ENCODE measurements around the gene SLC4A4.

Gene SLC4A4

DNA sequence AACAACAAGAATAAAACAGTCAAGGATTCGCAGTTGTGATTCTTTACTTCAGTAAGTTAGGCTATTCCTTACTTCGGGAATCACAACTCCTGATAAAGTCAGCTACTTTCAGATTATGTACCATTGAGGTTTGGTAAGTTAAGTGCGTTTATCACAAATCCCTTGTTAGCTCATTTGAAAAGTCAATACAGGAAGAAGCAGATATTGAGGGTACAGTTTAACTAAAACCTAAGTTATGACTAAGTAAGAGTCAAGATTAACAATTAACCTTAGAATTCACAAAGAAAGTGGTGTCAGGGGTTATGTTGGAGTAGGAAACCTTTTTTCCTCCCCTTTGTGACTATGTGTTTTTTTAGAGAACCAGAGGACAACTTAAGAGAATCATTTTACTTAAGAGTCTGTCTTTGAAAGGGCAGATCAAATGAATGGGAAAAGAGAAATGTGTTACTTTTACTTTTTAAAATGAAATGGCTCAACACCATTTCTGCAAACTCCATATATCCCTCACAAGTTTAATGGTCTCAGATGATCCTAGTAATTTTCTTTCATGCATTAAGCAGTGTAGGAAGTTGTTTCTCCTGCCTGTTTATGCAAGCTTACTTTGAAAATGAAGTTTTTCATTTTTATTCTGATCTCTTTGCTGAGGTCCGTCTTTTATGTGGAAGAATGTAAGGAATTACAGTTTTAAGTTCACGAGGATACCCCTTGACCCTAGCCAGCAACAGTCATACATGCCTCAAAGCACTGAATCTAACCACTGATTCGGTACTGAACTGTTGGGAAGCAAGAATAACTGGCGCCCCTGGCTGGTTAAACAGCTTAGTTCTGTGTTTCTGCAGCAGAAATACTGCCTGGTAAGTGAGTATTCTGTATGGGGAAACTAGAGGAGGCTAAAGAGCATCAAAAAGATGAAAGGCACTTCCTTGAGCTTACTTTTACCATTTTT is 211.7 kb downstream of the SLC4A4 start:
- FAIRE-seq = no peak

DNA sequence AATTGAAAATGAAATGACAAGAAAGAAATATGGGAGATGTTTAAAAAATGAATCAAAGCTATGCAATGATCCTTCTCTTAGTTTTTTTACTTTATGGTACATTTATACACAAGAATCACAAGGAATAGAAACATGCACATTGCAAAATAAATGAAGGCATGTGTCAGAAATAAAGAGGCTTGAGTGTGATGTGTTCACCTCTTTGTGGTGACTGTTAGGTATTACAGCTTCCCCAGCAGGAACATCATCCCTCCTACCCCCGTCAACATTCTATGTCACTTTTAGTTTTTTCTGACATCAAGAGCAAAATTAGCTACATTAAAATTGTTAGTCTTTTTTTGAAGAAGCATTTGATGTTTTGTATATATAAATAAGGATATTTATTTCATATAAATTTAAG is 214.8 kb downstream of the SLC4A4 start:
- FAIRE-seq = no peak

- no peak for FAIRE-seq
Measured at GRCh38 chr4:71554025-71554424, 215.2 kb downstream of the SLC4A4 start.

DNA sequence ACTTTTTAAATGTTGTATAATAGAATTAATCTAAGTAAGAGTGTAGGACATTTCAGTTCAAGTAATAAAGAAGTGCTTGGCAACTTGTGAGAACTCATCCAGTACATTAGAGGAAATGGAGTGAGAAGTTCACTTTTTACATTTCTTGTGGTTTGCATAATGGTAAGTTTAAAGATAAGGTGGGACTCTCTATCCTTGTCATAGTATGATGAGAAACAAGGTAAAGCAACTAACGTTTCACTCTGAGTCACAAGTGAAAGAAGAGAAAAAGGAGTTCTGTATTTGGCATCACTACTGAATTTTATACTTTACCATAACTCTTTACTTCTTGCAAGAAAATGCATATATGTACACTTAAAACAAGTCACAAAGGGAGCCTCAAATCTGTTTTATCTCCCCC is 219.4 kb downstream of the SLC4A4 start:
- FAIRE-seq = no peak

- no peak for FAIRE-seq
Measured at GRCh38 chr4:71559957-71560571, 221.2 kb downstream of the SLC4A4 start.

- no peak for FAIRE-seq
Measured at GRCh38 chr4:71564775-71565174, 226.0 kb downstream of the SLC4A4 start.

DNA sequence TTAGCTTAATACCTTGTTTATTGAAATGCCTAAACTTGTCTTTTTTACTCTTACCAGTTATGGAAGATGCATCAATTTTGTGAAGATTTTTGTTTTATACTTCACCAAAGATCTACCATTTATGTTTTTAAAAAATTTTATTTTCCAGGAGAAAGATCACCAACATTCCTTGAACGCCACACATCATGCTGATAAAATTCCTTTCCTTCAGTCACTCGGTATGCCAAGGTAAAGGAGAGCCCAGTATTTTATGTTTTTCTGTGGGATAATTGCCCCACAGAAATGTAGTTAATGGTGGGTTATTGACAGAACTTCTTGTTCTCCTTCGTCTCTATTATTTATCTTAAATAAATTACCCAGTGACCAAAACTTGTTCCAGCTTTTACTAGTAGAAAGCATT is 228.0 kb downstream of the SLC4A4 start:
- no peak for FAIRE-seq

GRCh38 chr4:71568131-71568530 is 229.3 kb downstream of the SLC4A4 start:
- FAIRE-seq = no peak

DNA sequence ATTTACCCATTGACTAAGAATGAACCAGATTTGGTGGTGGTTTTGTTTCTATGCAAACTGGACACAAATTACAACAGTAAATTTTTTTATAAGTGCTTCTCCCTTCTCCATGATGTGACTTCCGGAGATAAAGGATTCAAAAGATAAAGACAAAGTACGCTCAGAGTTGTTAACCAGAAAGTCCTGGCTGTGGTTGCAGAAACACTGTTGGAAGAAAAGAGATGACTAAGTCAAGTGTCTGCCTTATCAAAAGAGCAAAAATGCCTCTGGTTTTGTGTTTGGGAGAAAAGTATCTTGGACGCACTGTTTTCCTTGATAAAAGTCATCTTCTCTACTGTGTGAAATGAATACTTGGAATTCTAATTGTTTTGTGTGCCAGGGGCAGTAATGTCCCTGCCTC is 231.7 kb downstream of the SLC4A4 start:
- FAIRE-seq = no peak

- no peak for FAIRE-seq
Measured at GRCh38 chr4:71571346-71571745, 232.5 kb downstream of the SLC4A4 start.

DNA sequence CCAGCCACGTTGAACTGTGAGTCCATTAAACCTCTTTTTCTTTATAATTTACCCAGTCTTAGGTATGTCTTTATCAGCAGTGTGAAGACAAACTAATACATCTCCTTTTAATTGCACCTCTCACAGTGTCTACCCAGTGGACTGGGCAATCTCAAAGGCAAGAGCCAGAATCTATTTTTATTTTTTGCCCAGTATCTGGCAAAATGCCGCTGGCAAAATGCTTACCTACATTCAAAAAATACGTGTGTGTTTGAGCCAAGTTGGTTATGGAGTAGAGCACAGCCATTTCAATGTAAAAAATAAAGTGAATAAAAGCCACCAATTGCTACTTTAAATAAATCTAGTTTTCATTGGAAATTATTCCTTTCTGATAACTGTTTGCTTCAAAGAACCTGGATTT is 245.2 kb downstream of the SLC4A4 start:
- FAIRE-seq = no peak

GRCh38 chr4:71584585-71584984 is 245.8 kb downstream of the SLC4A4 start:
- no peak for FAIRE-seq

DNA sequence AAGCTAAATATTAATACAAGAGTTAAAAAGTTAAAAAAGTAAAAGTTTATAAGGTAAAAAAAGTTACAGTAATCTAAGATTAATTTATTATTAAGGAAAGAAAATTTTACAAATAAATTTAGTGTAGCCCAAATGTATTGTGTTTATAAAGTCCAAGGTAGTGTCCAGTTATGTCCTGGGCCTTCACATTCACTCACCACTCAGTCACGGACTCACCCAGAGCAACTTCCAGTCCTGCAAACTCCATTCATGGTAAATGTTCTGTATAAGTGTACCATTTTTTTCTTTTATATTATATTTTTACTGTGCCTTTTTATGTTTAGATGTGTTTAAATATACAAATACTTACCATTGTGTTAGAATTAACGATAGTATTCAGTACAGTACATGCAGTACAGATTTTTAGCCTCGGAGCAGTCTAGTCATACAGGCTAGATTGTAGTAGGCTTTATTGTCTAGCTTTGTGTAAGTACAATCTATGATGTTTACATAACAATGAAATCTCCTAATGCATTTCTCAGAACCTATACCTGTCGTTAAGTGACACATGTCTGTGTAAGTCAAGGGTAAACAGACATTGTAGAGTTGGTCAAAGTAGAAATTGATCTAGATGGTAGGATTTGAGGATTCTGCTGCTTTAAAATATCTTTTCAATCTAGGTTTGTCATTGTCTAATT is 247.4 kb downstream of the SLC4A4 start:
- FAIRE-seq = no peak

DNA sequence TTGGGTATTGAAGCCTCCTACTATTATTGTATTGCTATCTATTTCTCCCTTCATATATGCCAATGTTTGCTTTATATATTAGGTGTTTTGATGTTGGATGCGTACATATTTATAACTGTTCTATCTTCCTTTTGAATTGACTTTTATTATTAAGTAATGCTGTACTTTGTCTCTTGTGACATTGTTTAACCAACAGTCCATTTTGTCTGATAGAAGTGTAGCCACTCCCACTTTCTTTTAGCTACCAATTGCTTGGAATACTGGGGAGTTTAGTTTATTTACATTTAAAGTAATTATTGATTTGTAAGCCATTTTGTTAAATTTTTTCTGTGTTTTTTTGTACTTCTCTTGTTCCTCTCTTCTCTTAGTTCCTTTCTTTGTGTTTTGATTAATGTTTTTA is 249.2 kb downstream of the SLC4A4 start:
- FAIRE-seq = no peak

DNA sequence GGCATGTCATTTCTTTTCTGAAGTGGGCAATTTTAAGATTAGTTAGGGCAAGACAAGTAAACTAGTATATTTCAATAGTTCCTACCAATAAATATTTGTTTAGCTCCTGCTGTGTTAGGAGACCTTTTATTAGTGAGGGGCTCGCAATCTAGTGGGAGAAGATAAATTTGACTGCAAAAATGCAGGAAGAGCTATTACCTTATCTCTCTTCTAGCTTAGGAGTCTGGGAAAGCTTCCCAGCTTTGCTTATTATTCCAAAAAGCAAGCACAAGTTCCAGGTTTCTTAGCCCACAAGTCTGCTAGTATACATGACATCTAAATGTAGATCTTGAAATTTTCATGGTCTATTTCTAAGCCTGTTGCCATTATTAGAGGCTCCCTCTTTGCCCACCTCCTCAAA is 254.0 kb downstream of the SLC4A4 start:
- no peak for FAIRE-seq

GRCh38 chr4:71593311-71593710 is 254.5 kb downstream of the SLC4A4 start:
- FAIRE-seq = no peak

DNA sequence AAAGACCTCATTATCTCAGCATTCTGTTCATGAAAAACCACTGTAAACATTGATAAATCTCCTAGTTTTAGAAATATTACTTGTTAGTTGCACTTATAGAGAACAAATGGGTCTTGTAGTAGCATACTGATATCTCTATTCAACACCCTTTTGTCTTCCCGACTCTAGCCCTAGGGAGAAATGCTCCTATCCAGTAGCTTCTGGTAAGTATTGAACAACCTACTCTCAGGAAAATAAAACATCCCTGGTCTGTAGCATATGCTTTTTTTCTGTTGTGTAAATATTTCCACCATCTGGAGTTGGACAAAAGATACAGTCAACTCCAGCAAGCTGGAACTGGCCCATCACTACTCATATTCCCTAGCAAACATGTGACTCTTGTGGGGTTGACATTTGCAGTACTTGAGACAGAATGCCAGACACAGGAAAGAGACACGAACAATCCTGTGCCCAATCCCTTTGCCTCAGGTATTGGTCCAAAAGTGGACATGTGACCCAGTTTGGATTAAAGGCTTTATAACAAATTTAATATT is 256.8 kb downstream of the SLC4A4 start:
- FAIRE-seq = no peak

DNA sequence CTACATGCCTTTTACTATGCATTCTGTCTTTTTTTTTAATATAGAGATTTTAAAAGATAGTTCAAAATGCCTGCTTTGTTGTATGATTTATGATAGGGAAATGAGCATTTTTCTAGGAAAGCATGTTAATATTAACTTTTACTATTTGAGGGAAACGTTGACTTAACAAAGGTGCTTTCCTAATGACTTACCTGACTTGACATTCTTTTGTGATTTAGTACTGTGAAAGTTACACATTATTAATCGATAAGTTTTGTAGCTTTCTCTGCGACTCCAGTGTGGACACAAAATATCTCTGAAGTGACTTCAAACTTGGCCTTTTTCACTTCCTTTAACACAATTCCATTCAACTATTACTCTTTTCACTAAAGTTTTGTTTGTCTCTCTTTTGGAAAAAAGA is 260.8 kb downstream of the SLC4A4 start:
- no peak for FAIRE-seq

GRCh38 chr4:71602289-71602900 is 263.6 kb downstream of the SLC4A4 start:
- FAIRE-seq = no peak

- no peak for FAIRE-seq
Measured at GRCh38 chr4:71604785-71605184, 266.0 kb downstream of the SLC4A4 start.

DNA sequence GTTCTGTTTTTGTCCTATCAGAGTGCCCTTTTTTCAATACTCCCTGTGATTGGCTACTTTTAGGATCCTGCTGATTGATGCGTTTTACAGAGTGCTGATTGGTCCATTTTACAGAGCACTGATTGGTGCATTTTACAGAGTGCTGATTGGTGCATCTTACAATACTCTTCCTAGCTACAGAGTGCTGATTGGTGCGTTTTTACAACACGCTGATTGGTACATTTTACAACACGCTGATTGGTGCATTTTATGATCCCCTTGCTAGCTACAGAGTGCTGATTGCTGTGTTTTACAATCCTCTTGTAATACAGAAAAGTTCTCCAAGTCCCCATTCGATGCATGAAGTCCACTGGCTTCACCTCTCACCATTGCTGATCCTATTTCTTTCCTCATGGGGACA is 268.3 kb downstream of the SLC4A4 start:
- no peak for FAIRE-seq

- FAIRE-seq = no peak
Measured at GRCh38 chr4:71607780-71608677, 269.2 kb downstream of the SLC4A4 start.
